ENCODE results near the gene SEMA3A. TPM values are rescaled to one million over a fixed set of nuclear protein-coding genes. Genes with fewer than 3 reads are reported as not detected.
"Not testable (repeated sequence)": the region's sequence is repeated elsewhere in the genome, so short reads cannot be mapped to it uniquely, and the experiment has no call there.

SEMA3A gene
- total RNA-seq, 1 donor from 2014 or later: 80.2 TPM

DNA sequence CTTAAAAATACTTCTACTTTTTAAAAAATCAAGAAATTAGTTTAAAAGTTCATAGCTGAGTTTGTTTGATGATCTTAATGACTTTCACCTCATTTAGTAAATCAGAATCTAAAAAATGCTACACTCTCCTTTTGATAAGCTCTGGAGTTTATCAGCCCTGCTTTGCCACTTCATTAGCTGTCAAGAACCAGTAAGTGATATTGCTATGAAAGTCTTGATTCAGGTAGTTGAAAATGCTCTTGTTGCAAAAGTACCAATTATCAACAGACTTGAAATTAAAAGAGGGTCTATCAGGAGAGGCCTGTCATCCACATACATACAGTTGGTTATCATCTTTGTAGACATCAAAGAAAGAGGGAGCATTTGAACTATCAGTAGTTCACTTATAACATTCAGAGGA, 41.6 kb downstream of the SEMA3A start:
- DNase-seq: no peak

DNA sequence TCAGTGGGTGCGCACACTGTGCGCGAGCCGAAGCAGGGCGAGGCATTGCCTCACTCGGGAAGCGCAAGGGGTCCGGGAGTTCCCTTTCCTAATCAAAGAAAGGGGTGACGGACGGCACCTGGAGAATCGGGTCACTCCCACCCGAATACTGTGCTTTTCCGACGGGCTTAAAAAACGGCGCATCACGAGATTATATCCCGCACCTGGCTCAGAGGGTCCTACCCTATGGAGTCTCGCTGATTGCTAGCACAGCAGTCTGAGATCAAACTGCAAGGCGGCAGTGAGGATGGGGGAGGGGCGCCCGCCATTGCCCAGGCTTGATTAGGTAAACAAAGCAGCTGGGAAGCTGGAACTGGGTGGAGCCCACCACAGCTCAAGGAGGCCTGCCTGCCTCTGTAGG, 44.2 kb downstream of the SEMA3A start:
- DNase-seq: not testable (repeated sequence)

DNA sequence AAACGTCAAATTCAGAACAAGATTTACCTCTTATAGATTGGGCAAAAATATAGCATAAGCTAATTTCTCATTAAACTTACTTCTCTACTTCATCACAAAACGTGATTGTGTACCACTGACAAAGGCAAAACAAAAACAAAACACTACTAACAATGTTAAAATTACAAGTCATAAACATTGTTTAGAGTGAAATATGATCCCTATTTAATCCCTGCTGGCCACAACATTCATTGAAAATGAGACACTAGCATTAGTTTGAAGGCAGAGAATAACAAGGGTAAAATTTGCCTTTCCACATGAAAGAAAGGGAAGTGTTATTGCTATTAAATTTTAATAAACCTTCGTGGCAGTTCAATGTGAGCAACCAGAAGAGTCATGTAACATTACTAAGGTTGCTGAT, 45.0 kb downstream of the SEMA3A start:
- no peak for DNase-seq

DNA sequence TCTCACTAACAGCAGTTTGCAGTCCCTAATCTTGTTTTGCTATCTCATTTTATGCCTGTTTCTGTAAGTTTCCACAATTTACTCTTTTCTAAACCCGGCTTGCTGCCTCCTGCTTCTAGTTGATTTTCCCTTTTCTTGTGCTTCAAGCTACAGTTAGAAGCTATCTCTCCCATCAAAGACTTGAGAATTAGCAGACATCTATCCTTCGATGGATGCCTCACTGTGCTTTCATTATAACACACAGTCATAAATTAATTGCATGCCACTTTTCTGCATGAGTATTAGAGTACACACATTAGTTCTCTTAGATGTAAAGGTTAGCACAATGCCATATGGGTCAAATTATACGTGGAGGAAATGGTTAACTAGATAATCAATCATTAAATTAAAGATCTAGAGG, 48.7 kb downstream of the SEMA3A start:
- DNase-seq: no peak

DNA sequence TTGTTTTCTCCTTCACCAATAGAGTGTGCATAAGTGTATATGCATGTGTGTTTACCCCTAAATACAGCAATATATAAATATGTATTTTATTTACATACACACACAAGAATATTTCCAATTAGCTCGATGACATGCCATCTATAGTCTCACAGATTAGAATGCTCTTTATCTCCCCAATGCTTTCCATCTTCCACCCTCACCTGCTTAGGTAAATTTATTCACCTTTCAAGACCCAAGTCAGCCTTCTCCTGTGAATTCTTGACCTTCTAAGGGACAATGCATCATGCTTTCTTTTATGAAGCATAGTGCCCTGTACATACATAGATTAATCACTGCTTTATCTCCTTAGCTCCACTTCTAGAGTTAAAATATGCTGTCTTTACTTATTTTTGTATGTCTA, 49.7 kb downstream of the SEMA3A start:
- no peak for DNase-seq

DNA sequence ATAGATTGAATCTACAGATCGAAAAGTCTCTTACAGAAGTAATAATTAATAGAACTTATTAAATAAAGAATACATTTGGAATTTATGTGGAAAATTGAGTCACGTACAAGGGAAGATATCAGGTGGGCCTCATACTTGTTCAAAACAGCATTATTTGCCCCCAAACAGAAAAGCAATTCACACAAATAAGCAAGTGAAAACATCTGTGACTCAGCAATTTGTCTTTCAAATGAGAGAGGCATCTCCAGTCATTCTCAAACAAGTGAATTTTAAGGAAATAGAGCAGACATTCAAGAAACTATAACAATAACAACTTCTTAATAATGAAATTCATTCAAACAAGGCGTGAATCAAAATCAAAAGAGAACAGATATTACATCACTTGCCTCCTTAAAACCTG, 50.1 kb downstream of the SEMA3A start:
- DNase-seq: peak; percentile 33

DNA sequence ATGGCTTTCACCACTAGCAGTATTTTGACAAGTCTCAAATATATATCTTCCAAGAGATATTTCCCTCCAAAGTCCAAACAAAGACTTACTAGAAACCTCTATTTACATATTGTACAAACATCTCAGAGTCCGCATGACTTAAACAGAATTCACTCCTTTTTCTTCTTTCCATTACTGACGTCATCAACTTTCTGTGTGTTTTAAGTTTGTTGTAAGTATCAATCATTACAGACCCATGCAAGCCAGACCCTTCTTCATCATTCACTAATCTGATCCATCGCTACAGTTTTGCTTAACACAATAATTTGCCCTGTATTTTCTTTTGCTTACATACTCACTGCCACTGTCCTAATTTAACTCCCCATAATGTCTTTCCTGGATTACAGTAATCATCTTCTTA, 51.9 kb downstream of the SEMA3A start:
- DNase-seq: no peak

DNA sequence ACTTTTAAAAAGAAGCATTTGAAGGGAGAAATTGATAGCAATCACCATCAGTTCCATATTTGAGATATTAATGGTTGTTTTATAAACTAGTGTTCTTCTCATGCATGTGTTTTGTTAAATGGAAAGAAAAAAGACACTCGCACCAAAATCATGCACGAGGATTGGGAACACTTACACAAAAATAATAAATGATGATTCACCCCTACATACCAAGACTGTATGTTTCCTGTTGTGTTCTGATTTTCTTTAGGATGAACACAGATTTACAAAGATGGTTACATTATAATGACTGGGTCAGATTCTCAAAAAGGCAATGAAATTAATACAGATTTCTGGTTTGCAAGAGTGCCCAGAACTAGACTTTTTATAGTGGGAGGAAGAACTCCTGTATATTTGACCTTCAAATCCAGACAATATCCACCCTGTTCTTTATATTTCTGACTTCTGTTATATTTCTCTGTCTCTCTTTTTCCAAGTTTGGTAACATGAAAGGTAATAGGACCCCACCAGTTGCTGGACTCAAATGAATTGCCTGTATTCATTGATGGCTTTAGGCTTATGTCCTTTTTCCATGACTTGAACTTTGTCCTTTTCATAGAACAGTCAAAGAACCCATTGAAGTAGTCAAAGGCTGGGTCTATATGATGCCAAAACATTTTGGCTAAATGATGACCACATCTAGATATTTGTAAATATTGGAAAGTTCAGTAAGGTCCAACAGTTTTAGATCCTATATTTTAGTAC, 54.4 kb downstream of the SEMA3A start:
- peak; percentile 42 for DNase-seq

DNA sequence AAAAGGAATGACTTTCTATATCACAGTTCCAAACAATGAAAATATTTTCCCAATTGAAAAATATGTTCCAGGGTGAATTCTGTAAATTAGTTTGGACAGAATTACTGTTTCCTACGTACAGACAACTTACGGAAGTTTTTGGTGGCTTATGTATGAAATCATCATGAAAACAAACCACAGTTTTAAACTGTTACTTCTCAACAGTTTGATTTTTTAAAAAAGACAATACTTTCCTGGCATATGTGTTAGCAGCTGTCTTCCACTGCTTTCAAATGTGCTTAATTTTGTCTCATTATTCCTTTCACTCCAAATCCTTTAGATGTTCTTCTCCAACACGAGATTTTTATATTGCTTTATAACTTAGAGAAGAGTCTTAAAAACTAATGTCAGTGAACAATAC, 56.2 kb downstream of the SEMA3A start:
- DNase-seq: no peak

DNA sequence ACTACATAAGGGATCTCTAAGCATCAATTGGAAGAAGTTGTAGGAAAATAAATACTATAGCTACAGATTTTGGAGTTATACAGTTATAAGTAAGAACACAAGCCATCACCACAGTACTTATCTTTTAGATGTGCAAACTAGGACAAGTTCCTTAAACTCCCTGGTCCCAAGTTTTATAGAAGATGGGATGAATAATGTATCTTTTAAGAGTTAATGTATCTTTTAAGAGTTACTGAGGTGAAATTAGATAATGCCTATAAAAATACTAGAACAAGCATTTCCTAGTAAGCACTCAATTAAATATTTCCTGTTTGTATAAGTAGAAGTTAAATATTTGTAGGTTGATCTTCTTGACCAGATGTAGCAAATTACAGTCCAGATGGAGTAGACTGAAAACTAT, 56.8 kb downstream of the SEMA3A start:
- no peak for DNase-seq

DNA sequence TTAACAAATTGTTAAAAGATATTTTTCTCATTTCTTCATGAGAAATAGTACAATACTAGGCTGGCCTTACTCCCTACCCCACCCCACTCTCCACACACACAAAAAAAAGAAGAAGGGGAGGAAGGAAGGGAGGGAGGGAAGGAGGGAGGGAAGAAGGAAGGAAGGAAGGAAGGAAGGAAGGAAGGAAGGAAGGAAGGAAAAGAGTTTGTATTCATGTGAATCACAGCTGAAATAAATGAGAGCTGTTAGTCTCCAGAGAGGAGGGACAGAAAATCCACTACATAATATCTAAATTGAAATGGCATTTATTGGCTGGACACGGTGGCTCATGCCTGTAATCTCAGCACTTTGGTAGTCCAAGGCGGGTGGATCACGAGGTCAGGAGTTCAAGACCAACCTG, 57.8 kb downstream of the SEMA3A start:
- DNase-seq: no peak

DNA sequence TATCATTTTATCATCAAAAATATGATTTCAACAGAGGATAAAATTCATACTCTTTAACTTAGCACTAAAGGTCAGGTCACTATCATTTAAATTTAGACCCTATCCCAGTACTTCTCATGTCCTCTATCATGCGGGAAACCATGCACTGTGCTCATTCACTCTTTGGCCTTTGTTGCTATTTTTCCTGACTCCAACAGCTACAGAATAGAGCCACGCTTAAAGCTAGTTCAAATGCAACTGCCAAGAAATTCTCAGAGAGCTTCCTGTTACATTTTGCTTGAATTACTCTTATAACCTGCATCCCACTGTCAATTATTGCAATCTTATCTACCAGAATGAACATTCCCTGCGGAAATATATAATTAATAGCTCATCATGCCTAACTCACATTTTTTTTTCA, 58.3 kb downstream of the SEMA3A start:
- peak; percentile 57 for DNase-seq

DNA sequence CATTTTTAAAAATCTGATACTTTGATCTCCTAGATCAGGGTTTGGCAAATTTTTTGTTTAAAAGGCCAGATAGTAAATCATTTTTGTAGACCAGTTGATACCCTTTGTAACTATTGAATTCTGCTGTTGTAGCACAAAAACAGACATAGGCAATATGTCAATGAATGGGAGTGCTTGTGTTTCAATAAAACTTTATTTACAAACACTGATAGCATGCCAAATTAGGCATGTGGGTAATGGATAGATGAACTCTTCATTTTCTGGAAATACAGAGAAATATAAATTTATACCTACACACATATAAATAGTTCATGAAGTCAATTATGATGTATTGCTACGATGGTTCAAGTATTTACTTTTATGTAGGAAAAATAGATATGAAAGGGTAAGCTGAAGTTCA, 60.4 kb downstream of the SEMA3A start:
- DNase-seq: no peak

DNA sequence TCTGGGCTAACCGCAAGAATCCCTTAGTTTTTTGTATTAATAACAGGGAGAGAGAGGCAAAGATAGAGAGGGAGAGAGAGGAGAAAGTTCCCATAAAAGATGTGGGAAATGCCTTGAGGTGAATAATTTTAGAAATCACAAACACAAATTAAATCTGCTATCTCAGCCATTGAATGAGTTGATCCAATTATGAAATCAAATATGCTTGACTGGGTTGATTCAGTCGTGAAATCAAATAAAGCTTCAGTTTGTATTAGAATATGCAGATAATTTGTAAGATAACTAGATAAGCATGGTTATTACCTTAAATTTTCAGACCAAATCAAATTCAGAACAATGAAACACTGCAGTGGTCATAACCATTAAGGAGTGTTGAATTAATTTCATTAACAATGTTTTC, 68.9 kb downstream of the SEMA3A start:
- no peak for DNase-seq

DNA sequence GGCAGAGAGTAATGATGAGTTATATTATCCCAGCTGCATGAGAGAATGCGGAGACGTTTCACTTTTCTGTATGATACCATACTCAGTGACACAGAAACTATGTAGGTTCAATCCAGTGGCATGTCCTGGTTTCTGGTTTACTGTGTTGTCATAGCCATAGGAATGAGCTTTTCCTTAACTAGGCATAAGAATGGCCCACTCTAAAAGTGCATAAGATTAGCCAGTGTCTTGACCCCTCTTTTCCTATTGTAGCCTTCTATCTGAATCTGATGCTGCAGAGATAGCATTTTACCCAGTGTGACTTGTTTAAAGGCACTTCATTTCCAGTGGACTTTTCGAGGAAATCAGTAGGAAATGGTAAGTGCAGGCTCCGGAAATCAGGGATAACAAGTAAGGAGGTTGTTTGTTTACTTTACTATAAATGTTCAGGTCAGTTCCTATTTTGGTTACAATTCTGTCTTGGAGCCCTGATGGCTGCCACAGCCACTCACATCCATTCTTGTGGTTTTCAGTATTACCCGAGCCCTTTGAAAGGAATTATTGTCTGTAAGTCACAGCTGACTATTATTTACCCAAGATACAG, 70.5 kb downstream of the SEMA3A start:
- peak; percentile 72 for DNase-seq

DNA sequence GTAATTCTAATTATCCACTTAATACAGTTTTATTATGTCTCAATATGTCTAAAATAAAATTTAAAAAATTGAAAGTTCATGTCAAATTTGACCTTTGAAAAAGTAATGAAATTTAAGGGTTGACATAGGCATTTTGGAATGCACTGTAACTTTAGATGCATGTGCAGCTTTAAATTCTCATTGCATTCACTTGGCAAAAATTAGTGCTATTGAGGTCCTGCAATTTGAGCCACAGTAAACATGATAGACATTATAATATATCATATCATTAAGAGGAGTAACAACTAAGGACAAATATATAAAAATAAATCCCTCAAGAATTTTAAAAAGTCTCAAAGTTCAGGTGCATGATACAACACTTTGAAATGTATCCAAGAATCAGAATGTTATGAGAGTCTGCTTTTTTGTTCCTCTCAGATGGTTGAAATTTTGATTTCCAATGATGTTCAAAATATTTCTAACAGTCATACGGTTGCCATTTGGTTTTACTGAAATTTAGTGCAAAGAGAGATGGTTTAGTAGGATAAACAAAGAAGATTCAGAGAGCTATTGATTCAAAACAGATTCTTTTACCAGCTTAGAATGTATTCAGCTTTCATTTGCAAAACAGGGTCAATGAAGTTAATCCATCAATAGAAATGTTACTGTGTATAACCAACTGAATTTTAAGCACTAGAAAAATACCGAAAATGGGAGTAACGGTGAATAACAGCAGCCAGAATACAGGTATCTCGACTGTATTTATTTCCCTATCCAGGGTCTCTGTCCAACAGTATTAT, 71.8 kb downstream of the SEMA3A start:
- no peak for DNase-seq

DNA sequence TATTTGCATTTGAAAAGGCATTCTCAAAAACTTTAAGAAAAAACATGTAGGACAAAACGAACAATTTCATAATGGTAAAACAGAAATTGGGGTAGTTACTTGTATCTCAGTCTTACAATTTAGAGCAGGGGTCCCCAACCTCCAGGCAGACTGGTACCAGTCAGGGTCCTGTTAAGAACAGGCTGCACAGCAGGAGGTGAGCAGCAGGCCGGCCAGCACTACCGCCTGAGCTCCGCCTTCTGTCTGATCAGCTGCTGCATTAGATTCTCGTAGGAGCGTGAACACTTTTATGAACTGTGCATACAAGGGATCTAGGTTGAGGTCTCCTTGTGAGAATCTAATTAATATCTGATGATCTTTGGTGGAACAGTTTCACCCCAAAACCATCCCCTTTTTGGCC, 77.3 kb downstream of the SEMA3A start:
- DNase-seq: no peak

DNA sequence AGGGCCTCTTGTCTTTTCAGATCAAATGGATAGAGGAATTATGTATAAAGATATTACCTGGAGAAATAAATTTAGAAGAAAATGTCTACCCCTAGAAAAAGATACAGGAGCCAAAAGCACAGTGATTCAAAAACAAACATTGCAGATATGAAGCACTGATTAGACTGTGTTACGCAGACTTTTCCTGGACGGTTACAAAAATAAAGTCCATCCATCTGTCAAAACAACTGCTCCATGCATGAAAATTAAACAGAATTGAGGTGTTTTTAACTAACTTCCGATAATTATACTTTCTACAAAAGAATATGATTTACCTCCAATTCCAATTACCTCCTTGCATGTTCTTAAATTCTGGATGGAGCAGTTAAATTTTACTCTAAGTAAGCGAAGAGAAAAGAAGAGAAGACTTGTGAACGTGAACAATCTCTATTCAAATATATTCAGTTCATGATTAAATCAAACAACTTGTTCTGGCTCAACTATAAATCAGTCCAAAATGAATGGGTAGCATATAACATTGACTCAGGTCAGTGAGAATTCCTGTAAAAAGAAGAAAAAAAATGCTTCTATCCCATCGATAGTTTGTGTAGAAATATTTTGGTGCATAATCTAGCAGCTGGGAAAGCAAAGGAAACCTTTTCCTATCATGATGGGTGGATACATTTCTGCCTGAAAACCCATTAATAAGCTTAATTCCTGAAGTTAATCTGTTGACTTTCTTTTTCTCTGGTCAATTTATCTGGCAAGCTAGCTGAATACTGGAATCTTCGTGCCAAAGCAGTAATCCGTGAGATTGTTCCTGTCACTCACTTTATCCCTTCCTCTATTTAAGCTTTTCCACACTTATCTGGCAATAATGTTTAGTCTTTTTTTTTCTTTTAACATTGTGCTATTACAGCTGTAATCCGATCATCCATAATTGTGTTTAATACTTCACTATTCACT, 80.4 kb downstream of the SEMA3A start:
- DNase-seq: peak; percentile 65

DNA sequence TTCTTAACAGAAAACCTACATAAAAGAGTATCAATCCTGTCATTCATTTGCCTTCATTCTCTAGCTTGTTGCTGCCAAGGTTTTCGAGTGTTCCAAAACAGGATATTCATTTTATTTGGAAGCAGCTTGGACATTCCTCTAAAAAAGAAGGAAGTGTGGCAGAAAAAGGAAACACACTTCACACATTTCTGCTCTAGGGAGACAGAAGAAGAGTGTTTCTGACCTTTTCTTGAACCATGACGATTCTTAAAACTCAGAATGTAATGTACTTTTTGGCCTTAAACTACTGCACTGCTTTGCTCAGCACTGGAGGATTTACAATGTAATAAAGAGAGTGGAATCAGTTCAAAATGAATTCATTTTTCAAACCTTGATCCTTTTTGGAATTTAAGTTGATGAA, 81.3 kb downstream of the SEMA3A start:
- DNase-seq: peak; percentile 59

DNA sequence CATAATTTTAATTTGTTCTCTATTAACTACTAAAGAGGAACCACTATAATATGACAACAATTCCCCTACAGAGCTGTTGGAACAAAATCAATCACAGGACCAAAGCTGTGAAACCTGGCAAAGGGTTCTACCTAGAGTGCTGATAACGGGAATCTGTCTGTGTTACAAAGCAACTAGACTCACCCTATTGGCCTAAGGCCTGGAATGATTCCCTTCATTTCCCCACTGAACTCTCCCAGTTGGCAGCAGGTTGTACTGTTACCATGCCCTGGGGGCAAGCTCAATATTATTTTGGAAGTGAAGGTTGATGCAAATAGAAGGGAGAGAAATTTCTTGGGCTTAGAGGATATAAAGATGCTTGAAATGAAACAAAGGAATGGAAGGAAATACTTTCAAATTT, 81.8 kb downstream of the SEMA3A start:
- DNase-seq: peak; percentile 48

DNA sequence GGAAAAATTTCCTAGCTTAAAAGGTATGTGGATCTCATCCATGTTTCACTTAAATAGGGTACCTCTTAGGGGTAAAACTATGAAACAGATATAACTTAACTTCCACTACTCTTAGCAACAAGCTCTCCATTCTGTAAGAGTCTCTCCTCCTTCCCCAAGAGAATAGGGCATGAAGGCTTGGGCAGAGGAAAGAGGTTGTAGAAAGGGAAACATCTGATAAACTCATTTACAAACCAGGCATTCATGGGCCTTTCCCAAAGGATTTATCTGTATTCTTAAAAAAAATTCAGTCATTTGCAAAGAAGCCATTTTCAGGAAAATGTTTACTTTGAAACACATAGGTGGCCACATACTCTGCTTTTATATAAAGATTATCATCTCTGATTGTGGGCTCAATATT, 82.7 kb downstream of the SEMA3A start:
- no peak for DNase-seq

DNA sequence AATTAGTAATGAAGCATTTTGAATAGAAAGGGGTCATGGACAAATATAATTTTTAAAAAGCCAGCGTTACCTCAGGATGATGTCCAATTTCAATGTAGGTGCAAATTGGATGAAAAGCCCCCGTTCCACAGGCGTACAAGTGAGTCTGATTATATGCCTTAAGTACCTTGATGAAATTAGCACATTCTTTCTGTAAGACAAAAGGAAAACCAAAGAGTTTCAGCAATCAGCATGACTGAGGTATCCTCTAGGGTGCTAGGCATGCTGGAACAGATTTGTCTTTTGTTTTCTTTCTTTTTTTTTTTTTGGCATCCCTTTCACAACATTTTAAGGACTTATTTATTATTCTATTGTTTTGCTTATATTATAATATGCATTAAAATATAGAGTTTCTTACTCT, 84.2 kb downstream of the SEMA3A start:
- no peak for DNase-seq

DNA sequence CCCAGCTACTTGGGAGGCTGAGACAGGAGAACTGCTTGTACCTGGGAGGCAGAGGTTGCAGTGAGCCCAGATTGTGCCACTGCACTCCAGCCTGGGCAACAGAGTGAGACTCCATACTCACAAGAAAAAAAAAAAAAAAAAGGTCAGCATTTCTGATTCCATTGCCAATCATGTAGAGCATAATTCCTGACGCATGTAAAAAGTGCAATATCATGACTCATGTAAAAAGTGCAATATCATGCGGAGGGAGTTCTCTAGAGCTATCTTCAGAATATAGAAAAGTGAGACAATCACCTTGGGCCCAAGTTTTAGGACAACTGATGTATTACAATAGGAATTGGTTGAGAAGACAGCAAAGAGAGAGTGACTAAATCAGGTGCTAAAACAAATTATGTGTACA, 85.8 kb downstream of the SEMA3A start:
- DNase-seq: no peak

All from dermis blood vessel endothelial cell (primary cell).